NT2/D1 (cell line): Measurements from ENCODE around the gene WEE2.

Source experiments
- YY1 ChIP-seq: IDR thresholded peaks from 2 replicates; pipeline ENCODE4 v1.6.1; 2011; ENCODE audit not compliant: insufficient read length, insufficient read depth
- ZNF274 ChIP-seq: IDR thresholded peaks from 2 replicates; pipeline ENCODE4 v1.6.1; 2011; ENCODE audit warnings: mild to moderate bottlenecking, low read depth, low read length

- no peak for TF ChIP-seq YY1
- no peak for TF ChIP-seq ZNF274
Observed at GRCh38 chr7:141715794-141716689, 7.9 kb downstream of the WEE2 start.
